ENCODE results near the gene RNF187.

GRCh38 chr1:228445490-228445842 lies 41.7 kb upstream of the RNF187 start:
- no peak for TF ChIP-seq POLR2AphosphoS5 (IDR thresholded peaks at IDR 0.05; ENCODE audit: low read depth, low read length)
- TF ChIP-seq TAF1 (IDR thresholded peaks at IDR 0.05; ENCODE audit: borderline replicate concordance, insufficient read depth, low read length) = no peak
- no peak for TF ChIP-seq SIN3A (IDR thresholded peaks at IDR 0.05; ENCODE audit: borderline replicate concordance, insufficient read depth, low read length)
- no peak for TF ChIP-seq REST (IDR thresholded peaks at IDR 0.05; ENCODE audit: insufficient read depth in 1 of 2, low read depth in 2 of 2, low read length in 2 of 2)
- no peak for TF ChIP-seq FOXP2 (optimal IDR thresholded peaks at IDR 0.05; ENCODE audit: borderline replicate concordance, extremely low read depth, extremely low read length, insufficient read depth)

Data from PFSK-1 (cell line).